Activated CD4-positive, CD25-positive, alpha-beta regulatory T cell treated with anti-CD3 and anti-CD28 coated beads, Interleukin-2, amount 50 U/mL, for 16 hours (primary cell): Measurements from ENCODE around the gene MLH3.

Source experiments
- DNase-seq: peaks from one replicate; pipeline ENCODE4 v3.0.0-alpha.2; 2020; ENCODE audit warnings: low read depth, low spot score

Gene MLH3

GRCh38 chr14:74985028-74985310, 66.3 kb downstream of the MLH3 start:
- no peak for DNase-seq

GRCh38 chr14:74984236-74985027, 66.8 kb downstream of the MLH3 start:
- no peak for DNase-seq

- DNase-seq = no peak
Measured at GRCh38 chr14:74983343-74983742, 67.9 kb downstream of the MLH3 start.

- no peak for DNase-seq
Measured at GRCh38 chr14:74982661-74983060, 68.6 kb downstream of the MLH3 start.

DNA sequence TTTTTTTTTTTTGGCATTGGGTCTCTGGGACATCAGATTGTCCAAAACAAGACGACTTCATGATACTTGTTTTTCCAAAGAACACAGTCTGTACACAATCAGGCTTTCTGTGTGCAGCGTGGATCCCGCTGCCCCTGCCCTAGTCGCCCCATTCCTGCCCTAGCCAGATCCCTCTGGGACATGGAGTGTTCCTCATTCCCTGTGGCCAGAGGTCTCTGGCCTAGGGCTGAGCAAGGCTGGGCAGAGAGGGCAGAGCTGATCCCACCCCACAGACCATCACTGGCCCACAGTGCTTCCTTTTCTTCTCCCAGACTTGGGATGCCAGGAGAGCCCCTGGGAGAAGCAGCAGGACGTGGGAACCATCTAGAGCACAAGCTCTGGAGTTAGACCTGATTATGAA, 69.4 kb downstream of the MLH3 start:
- DNase-seq = no peak

GRCh38 chr14:74981462-74981782, 69.8 kb downstream of the MLH3 start:
- DNase-seq = no peak

DNA sequence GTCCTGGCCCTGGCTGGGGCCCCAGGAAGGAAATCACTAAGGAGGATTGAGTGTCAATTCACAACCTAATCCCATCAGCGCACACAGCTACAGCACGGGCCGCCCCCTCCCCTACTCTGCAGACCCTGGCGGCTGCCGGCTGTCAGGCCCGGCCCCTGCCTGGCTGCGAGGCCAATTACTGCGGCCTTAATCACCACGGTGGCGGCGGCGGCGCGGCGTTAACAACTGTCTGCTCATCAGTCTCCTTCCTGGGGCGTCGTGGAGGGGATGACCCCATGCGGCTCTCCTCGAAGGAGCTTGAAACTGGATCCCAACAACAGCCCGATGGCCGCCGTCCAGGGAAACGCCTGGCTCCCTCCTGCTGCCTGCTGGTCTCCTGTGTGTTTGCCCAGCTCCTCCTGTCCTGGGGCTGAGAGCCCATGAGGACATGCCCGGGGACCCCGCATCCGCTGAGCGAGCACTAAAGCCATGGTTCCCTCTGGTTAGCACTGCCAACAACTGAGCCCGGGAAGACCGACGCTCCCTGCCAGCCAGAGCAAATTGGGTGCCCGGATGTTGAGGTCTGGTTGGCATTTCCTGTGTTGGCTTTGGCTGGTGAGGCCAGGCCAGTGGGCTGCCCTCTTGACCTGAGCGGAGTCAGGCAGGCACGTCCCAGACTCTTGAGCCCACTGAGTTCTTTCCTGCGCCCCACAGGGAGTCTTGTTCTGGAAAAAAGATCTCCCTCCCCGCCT, 70.4 kb downstream of the MLH3 start:
- DNase-seq = no peak

DNA sequence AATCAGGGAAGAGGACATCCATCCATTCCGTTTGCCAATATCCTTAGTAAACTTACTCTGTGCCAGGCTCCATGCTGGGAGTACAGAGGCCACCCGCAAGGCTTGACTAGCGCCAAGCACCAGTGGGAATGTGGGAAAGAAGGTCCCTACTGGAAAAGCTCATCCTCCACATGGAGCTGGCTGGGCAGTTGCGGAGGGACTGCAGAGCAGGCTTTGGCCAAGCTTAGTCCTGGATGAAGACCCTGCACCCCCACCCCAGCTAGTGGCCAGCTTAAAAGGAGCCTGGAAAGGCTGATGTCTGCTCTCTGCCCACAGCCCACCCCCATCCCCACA, 70.9 kb downstream of the MLH3 start:
- no peak for DNase-seq

GRCh38 chr14:74979442-74980397, 71.5 kb downstream of the MLH3 start:
- no peak for DNase-seq

- no peak for DNase-seq
Measured at GRCh38 chr14:74979029-74979428, 72.2 kb downstream of the MLH3 start.

GRCh38 chr14:74978416-74978947, 72.8 kb downstream of the MLH3 start:
- no peak for DNase-seq

DNA sequence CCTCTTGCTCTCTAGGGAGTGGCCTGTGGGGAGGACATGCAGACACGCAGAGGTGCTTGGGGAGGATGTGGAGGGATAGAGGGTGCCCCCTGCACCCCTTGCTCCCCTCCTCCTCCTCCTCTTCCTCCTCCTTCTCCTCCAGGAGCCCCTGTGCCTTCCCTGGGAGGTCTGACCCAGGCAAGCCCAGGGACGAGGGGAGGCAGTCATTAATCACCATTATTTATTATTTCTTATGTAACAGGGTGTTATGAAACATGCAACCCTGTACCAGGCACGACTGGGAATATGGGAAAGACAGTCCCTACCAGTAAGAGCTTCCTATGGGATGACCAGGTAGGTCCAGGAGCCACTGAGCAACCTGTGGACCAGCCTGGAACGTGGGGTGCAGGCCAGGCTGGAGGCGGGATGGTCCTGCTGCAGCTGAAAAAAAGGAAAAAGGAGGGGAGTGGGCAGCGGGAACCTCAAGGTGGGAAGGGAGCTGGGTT, 73.3 kb downstream of the MLH3 start:
- no peak for DNase-seq

GRCh38 chr14:74977164-74977900, 73.9 kb downstream of the MLH3 start:
- no peak for DNase-seq

DNA sequence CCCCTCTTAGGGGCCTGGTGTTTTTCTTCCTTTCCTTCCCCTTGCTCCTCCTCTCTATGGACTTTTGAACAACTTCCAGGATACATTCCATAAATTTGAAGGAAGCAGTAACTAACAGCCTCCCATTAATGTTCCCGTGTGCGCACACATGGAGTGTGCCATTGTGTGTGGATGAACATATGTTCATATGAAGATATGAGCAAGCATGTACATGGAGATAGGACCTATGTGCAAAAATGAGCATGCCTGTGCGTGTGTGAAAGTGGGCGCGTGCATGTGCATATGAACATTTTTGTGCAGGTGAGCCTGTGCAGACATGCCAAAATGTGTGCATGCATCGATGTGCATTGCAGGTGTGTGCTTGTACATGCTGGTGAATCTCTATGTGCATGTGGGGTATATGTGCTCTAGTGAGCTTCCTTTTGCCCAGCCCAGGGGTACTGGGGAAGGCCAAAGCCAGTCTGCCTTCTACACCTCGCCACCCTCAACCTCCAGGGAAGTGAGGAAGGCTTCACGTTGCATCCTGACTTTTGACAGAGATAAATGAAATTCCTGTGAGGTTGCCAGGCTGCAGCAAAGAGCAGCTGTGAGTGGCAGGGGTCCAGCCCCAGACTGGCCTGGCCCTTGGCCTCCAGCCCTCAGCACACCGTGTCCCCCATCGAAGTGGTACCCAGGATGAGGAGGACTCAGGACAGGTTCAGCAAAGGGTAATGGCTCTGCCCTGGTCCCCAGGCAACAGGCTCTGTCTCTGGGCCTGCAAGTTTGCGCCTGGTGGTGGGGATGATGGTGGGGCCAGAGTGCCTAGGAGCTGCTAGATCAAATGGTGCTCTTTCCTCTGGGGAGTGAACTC, 74.8 kb downstream of the MLH3 start:
- DNase-seq = no peak

GRCh38 chr14:74975059-74975810, 76.0 kb downstream of the MLH3 start:
- no peak for DNase-seq

DNA sequence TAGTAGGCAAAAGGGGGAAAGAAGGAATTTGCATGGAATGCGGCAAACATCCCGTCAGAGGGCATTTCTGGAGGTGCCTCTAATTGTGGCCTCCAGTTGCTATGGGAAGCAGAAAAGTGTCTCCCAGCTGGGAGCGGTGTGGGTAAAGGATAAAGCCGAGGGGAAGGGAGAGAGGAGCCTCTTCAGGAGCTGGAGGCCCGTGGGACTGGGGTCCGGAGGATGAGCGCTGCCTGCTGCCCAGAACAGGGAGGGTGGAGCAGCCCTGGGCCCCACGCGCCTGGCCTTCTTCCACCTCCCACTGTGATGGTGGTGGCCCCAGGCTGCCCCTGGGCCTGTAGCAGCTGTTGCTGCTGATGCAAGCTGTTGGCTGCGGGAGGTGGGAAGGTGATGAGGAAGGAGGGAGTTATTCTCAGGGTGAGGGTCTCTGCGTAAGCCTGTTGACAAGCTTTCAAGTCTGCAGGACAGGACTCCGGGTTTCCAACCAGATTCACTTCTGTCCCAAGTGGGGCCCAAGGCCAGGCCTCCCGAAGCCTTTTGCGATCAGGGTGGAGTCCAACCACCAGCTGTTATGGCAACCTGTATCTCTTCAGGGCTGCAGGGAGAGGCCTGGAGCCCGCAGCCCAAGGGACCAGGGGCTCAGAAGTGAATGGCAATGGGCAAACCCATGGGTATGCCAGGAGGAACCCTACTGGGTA, 76.8 kb downstream of the MLH3 start:
- no peak for DNase-seq

DNA sequence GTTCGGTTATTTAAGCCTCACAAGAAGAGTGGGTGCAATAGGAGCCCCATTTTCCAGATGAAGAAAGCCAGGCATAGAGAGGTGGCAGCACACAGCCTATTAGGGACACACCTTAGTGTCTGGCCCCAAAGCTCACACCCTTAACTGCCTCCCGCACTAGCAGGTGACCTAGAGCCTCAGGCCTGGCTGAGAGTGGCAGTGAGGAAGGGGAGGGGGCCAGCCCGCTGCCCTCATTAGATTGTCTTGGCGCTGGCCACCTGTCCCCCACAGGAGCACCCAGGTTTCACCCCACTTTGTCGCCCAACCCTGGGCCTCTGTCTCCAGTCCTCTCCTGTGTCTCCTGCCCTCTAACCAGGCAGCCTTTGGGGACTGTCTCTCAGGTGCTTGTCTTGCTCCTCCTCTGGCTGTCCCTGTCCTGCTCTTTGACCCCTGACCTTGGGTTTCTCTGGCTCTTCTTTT, 77.3 kb downstream of the MLH3 start:
- DNase-seq = no peak

DNA sequence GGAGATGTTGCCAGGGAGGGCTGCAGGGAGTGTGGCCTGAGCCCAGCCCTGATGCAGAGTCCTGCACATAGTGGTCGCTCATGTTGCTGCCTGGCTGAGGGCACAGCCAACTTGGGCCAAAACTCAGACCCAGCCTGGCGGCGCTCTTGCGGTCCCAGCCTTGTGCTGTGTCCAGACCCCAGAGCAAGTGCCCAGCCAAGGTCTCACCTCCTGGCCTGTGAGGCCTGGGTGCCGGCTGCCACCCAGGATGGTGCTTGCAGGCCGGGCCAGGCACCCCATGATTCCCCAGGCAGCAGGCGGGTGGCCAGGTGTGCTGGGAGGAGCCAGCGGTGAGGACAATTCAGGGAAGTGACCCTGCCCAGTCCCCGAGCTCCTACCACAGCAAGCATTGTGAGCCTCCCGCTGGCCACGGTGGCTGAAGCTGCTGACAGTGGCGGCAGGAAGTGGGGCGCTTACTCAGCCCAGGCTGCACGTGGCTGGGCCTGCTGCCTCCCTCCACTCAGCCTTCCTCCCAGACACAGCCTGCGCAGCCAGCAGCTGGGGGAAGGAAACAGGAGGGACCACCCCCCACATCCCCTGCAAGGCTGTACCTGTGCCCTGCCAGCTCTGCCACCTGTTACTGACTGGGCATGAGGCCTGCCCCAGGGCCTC, 78.1 kb downstream of the MLH3 start:
- DNase-seq = no peak

- no peak for DNase-seq
Measured at GRCh38 chr14:74968811-74969210, 82.5 kb downstream of the MLH3 start.
